Trophoblast cell (in vitro differentiated cells and primary cell): Measurements from ENCODE around the gene EPC2.
"Not testable (repeated sequence)": the region's sequence is repeated elsewhere in the genome, so short reads cannot be mapped to it uniquely, and the experiment has no call there.

Source experiments
- DNase-seq, 2 donors: peaks; one replicate each; pipeline ENCODE4 v3.0.0-alpha.2; 2016
- H2AFZ ChIP-seq: 2 replicates; pipeline ENCODE4 v1.6.1; 2013; ENCODE audit warnings: low read length, moderate library complexity, mild to moderate bottlenecking; ENCODE audit not compliant: insufficient read depth, poor library complexity
- H2AK5ac ChIP-seq: 2 replicates; pipeline ENCODE4 v1.6.1; 2013; ENCODE audit warnings: mild to moderate bottlenecking, low read length
- H2BK120ac ChIP-seq: 2 replicates; pipeline ENCODE4 v1.6.1; 2013; ENCODE audit warnings: low read length, mild to moderate bottlenecking, moderate library complexity; ENCODE audit not compliant: insufficient read depth, poor library complexity
- H2BK12ac ChIP-seq: 2 replicates; pipeline ENCODE4 v1.6.1; 2013; ENCODE audit warnings: mild to moderate bottlenecking, low read length, moderate library complexity
- H2BK5ac ChIP-seq: 2 replicates; pipeline ENCODE4 v1.6.1; 2013; ENCODE audit warnings: low read length, low read depth, moderate library complexity, mild to moderate bottlenecking; ENCODE audit not compliant: poor library complexity
- H3K14ac ChIP-seq: 2 replicates; pipeline ENCODE4 v1.6.1; 2013; ENCODE audit warnings: mild to moderate bottlenecking, low read length
- H3K18ac ChIP-seq: 2 replicates; pipeline ENCODE4 v1.6.1; 2013; ENCODE audit warnings: mild to moderate bottlenecking, low read length
- H3K23ac ChIP-seq: 2 replicates; pipeline ENCODE4 v1.6.1; 2013; ENCODE audit warnings: low read length
- H3K27ac ChIP-seq: 2 replicates; pipeline ENCODE4 v1.5.1; 2013; ENCODE audit warnings: low read depth, mild to moderate bottlenecking, inconsistent platforms, low read length, moderate library complexity
- H3K27me3 ChIP-seq: 2 replicates; pipeline ENCODE4 v1.6.1; 2013; ENCODE audit warnings: inconsistent platforms, mild to moderate bottlenecking, low read length, moderate library complexity; ENCODE audit not compliant: insufficient read depth
- H3K36me3 ChIP-seq, 2 experiments: 1 replicate in 1 of 2; 2 replicates in 1 of 2; pipeline ENCODE4 v1.6.1; 2013; ENCODE audit warnings: low read length in 2 of 2, mild to moderate bottlenecking in 2 of 2, moderate library complexity in 1 of 2; ENCODE audit not compliant: insufficient read depth in 2 of 2, control insufficient read depth in 1 of 2
- H3K4ac ChIP-seq: 2 replicates; pipeline ENCODE4 v1.6.1; 2013; ENCODE audit warnings: low read depth, mild to moderate bottlenecking, low read length, moderate library complexity
- H3K4me1 ChIP-seq, 2 experiments: 1 replicate in 1 of 2; 2 replicates in 1 of 2; pipeline ENCODE4 v1.6.1; 2013; ENCODE audit warnings: low read length in 2 of 2, mild to moderate bottlenecking in 2 of 2, moderate library complexity in 1 of 2; ENCODE audit not compliant: insufficient read depth in 2 of 2, control insufficient read depth in 1 of 2
- H3K4me2 ChIP-seq: 2 replicates; pipeline ENCODE4 v1.6.1; 2013; ENCODE audit warnings: inconsistent platforms, mild to moderate bottlenecking, low read length, moderate library complexity
- H3K4me3 ChIP-seq: 2 replicates; pipeline ENCODE4 v1.5.1; 2013; ENCODE audit warnings: mild to moderate bottlenecking, low read depth, low read length, inconsistent platforms
- H3K79me1 ChIP-seq: one replicate; pipeline ENCODE4 v1.6.1; 2013; ENCODE audit warnings: low read length
- H3K79me2 ChIP-seq: 2 replicates; pipeline ENCODE4 v1.6.1; 2013; ENCODE audit warnings: low read length, mild to moderate bottlenecking; ENCODE audit not compliant: control insufficient read depth, insufficient read depth, poor library complexity
- H3K9ac ChIP-seq: 2 replicates; pipeline ENCODE4 v1.6.1; 2013; ENCODE audit warnings: mild to moderate bottlenecking, low read length
- H3K9me3 ChIP-seq: 2 replicates; pipeline ENCODE4 v1.6.1; 2013; ENCODE audit warnings: low read depth, mild to moderate bottlenecking, control low read depth, inconsistent platforms, low read length; ENCODE audit not compliant: insufficient read depth
- H4K12ac ChIP-seq: 2 replicates; pipeline ENCODE4 v1.6.1; 2013; ENCODE audit warnings: low read depth, mild to moderate bottlenecking, low read length, moderate library complexity
- H4K8ac ChIP-seq: 2 replicates; pipeline ENCODE4 v1.6.1; 2013; ENCODE audit warnings: low read depth, mild to moderate bottlenecking, low read length, moderate library complexity
- H4K91ac ChIP-seq: one replicate; pipeline ENCODE4 v1.6.1; 2013; ENCODE audit warnings: low read depth, mild to moderate bottlenecking, low read length, moderate library complexity
- WGBS: extraction: QIAGEN DNeasy Blood & Tissue Kit; methylation state at CpG from one replicate; pipeline ENCODE4 v1.1.7; 2013; ENCODE audit warnings: missing lambda C conversion rate; ENCODE audit not compliant: insufficient read length, insufficient coverage; ENCODE audit errors: extremely low coverage; 5-methylcytosine and 5-hydroxymethylcytosine counted together

Gene EPC2

GRCh38 chr2:148789059-148789458, 144.5 kb downstream of the EPC2 start:
- no peak overlapping the region for H2AFZ ChIP-seq

GRCh38 chr2:148790172-148790571, 145.6 kb downstream of the EPC2 start:
- not testable (repeated sequence) for H2AFZ ChIP-seq, H3K9me3 ChIP-seq, H3K18ac ChIP-seq, H4K12ac ChIP-seq, H2BK120ac ChIP-seq, H3K79me1 ChIP-seq, H2AK5ac ChIP-seq, H3K4me2 ChIP-seq, DNase-seq, H2BK5ac ChIP-seq, H3K27ac ChIP-seq, H3K9ac ChIP-seq, H3K4ac ChIP-seq, H3K23ac ChIP-seq, H2BK12ac ChIP-seq, H4K91ac ChIP-seq, H3K14ac ChIP-seq, H3K4me3 ChIP-seq, H3K4me1 ChIP-seq, H3K27me3 ChIP-seq, H3K79me2 ChIP-seq, H4K8ac ChIP-seq, H3K36me3 ChIP-seq
- no CpG with 5 or more reads among the region's 5 CpGs for WGBS

More at GRCh38 chr2:148789059-148789458, 144.5 kb downstream of the EPC2 start:
- no peak overlapping the region for H3K9ac ChIP-seq
- no peak overlapping the region for H3K18ac ChIP-seq
- no peak overlapping the region for H3K14ac ChIP-seq
- H3K4me2 ChIP-seq = no peak overlapping the region
- H4K12ac ChIP-seq = no peak overlapping the region
- H4K91ac ChIP-seq = no peak overlapping the region
- H2BK120ac ChIP-seq = no peak overlapping the region
- no peak overlapping the region for H3K4me3 ChIP-seq
- H4K8ac ChIP-seq = no peak overlapping the region
- no peaks in the 10 kb centered on the region for H3K4me1 ChIP-seq
- no peak overlapping the region for H3K4ac ChIP-seq
- peaks cover 5 to 6% of the 10 kb centered on the region in 2 experiments for H3K36me3 ChIP-seq
- H2BK5ac ChIP-seq = no peak overlapping the region
- no peaks in the 10 kb centered on the region for H3K9me3 ChIP-seq
- no peaks in the 10 kb centered on the region for H3K79me2 ChIP-seq
- no peak overlapping the region for H2AK5ac ChIP-seq
- no peak overlapping the region for H2BK12ac ChIP-seq
- no peak overlapping the region for H3K27ac ChIP-seq
- no peaks in the 10 kb centered on the region for H3K27me3 ChIP-seq
- no peaks in the 10 kb centered on the region for H3K79me1 ChIP-seq
- H3K23ac ChIP-seq = no peak overlapping the region
- no peak for DNase-seq

- H3K9me3 ChIP-seq = no peaks in the 10 kb centered on the region
- no peak overlapping the region for H3K4me2 ChIP-seq
- no peaks in the 10 kb centered on the region for H3K27me3 ChIP-seq
- no peak overlapping the region for H3K23ac ChIP-seq
- H3K79me1 ChIP-seq = no peaks in the 10 kb centered on the region
- H3K4me1 ChIP-seq = no peaks in the 10 kb centered on the region
- H2AFZ ChIP-seq = no peak overlapping the region
- no peaks in the 10 kb centered on the region for H3K36me3 ChIP-seq
- H4K8ac ChIP-seq = no peak overlapping the region
- H4K91ac ChIP-seq = no peak overlapping the region
- H2AK5ac ChIP-seq = no peak overlapping the region
- 100% methylated on average over 1 of the region's 2 CpGs for whole genome bisulfite sequencing
- no peak overlapping the region for H2BK120ac ChIP-seq
- H2BK5ac ChIP-seq = no peak overlapping the region
- H3K27ac ChIP-seq = no peak overlapping the region
- H3K9ac ChIP-seq = no peak overlapping the region
- H3K79me2 ChIP-seq = no peaks in the 10 kb centered on the region
- no peak overlapping the region for H3K18ac ChIP-seq
- no peak for DNase-seq
- H2BK12ac ChIP-seq = no peak overlapping the region
- H3K4ac ChIP-seq = no peak overlapping the region
- H3K14ac ChIP-seq = no peak overlapping the region
- no peak overlapping the region for H3K4me3 ChIP-seq
- H4K12ac ChIP-seq = no peak overlapping the region
Observed at GRCh38 chr2:148794558-148794957, 150.0 kb downstream of the EPC2 start.

- DNase-seq = no peak
- Histone ChIP-seq H3K36me3 (no peaks in the 10 kb centered on the region), H3K14ac (no peak overlapping the region), H3K4me2 (no peak overlapping the region), H3K79me1 (no peaks in the 10 kb centered on the region), H3K4ac (no peak overlapping the region), H4K12ac (no peak overlapping the region), H3K23ac (no peak overlapping the region), H3K79me2 (no peaks in the 10 kb centered on the region), H4K91ac (no peak overlapping the region), H4K8ac (no peak overlapping the region), H3K9me3 (no peaks in the 10 kb centered on the region), H3K27ac (no peak overlapping the region), H2AFZ (no peak overlapping the region), H3K9ac (no peak overlapping the region), H2BK12ac (no peak overlapping the region), H3K4me3 (no peak overlapping the region), H2BK120ac (no peak overlapping the region), H2AK5ac (no peak overlapping the region), H3K27me3 (no peaks in the 10 kb centered on the region), H3K18ac (no peak overlapping the region), H3K4me1 (no peaks in the 10 kb centered on the region), H2BK5ac (no peak overlapping the region)
- WGBS = no CpG with 5 or more reads among the region's 3 CpGs
Observed at GRCh38 chr2:148796735-148797512, 152.4 kb downstream of the EPC2 start.
